ENCODE data around the gene LRRC41.

DNA sequence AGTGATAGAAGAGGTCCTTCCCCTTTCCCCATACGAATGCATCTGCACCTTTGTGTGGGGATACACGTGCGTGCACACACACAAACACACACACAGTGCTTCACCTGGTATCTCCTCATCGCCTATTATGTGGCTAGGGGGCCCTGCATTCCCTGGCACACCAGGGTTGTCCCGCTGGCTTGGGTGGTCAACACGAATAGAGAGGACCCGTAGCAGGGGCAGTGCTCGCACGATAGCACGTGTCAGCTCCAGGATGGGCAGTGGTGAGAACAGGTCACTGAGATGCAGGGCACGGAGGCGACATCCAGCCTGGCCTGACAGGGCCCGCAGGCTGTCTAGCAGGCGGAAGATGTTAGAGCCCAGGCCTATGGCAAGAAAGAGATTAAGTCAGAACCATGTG, 22.4 kb downstream of the LRRC41 start:
- TF ChIP-seq EZH2 (IDR thresholded peaks at IDR 0.05) = no peak
- TF ChIP-seq POLR2AphosphoS5 (IDR thresholded peaks at IDR 0.05; ENCODE audit: borderline replicate concordance, low read depth, low read length) = no peak; the same call in 1 of the 2 replicates
